GM11168 (cell line): ENCODE results near the gene BOD1.

Experiments used
- in situ Hi-C: fragments of 300-500 bp; cut with MboI; formaldehyde crosslinking; loops from one replicate; pipeline ENCODE4 v1.12.0; 2022; ENCODE audit warnings: low sequenced_read_pairs; ENCODE audit not compliant: unreplicated experiment

BOD1 gene

GRCh38 chr5:173582216-173583111, 34.0 kb downstream of the BOD1 start:
- in situ Hi-C loops: no loop called here

- in situ Hi-C loops: no loop called here
These were observed 34.8 kb downstream of the BOD1 start for GRCh38 chr5:173581408-173582215.

GRCh38 chr5:173578947-173579615, 37.4 kb downstream of the BOD1 start:
- in situ Hi-C loops: no loop called here

- in situ Hi-C loops: no loop called here
These were observed 38.6 kb downstream of the BOD1 start for GRCh38 chr5:173577817-173578216.

- in situ Hi-C loops: no loop called here
These were observed 39.3 kb downstream of the BOD1 start for GRCh38 chr5:173577166-173577565.

DNA sequence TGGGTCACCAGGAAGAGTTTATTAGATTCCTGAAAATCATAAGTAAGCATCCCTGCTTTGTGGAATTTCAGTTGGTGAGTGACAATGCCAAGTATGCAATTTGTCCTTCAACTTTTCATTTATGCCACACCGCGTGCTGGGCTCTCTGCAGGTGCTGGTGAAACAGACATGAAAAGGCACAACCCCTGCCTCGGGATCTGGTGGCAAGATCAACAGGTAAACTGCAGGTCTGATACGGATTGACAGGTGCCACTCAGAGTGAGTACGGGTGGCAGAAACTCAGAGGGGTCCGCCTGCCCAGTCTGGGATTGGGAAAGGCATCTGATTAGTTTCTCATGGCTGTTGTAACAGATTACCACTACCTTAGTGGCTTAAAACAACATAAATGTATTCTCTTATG, 40.5 kb downstream of the BOD1 start:
- in situ Hi-C loops: no loop called here

GRCh38 chr5:173574983-173575382, 41.5 kb downstream of the BOD1 start:
- in situ Hi-C loops: loop anchor here (25.0 kb wide), 2 partner anchors 263 to 613 kb away; partner anchors contain the start of gene RPL26L1

GRCh38 chr5:173573126-173573960, 43.1 kb downstream of the BOD1 start:
- in situ Hi-C loops: loop anchor here (25.0 kb wide), 2 partner anchors 261 to 611 kb away; partner anchors contain the start of gene RPL26L1

DNA sequence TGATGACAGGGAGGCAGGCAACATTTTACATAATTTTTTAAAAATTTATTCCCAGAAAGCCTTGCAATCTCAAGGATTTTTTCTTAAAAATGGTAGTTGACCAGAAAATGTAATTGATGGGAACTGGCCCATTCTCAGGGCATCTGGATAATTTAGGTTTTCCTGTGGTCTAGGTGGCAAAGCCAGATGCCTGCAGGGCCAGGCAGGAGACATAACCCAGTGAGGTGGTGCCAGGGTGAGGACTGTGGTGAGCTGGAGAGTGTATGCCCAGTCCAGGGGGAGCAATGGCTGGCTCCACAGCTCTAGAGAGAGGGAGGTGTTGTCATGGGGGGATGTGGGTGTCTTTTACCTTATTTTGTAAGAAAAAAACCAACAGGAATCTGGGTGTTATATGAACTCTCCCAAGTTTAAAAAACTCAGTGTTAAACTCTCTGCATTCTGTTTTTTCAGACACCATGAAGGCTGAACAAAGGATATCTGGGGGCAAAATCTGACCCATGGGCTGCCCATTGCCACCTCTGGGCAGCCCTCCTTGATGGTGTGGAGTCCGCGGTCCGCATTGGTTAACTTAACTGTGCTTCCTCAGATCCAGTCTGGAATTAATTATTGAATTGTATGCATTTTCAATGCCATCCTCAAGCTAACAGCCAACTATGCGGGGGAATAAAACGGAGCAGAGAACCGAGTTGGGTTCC, 43.9 kb downstream of the BOD1 start:
- in situ Hi-C loops: loop anchor here (25.0 kb wide), 2 partner anchors 260 to 610 kb away; partner anchors contain the start of gene RPL26L1

DNA sequence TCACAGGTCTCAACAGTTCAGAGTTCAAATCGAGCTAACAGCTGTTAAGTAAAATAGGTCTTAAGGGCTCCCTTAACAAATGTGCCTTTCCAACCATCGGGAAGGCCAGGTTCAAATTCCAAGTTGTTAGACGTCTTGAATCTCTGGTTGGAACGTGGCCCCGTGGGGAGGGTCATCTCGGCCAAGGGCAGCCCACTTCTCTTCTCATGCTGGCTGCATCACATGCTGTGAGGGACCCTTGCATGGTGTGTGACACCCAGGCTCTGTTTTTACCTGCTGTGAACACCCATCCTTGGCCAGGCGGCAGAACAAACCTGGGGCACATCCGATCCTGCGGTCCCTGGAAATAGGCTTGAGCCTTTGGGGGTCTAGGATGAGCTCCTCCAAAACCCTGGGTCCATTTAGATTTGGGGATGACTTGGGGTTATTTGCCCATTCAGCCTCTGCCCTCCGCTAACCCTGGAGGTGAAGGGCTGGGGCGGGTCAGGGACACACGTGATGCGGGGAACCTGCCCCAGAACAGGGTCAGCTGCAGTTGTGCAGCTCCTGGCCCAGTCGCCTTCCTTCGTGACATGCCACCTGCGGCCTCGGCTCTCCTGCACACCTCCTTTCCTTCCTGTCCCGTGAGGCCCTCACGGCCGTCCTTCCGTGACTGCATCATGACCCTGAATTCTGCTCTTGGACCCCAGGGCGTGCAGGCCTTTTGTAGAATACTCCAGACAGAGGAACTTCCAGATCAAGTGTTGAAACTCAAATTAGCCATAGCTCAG, 45.9 kb downstream of the BOD1 start:
- in situ Hi-C loops: loop anchor here (25.0 kb wide), 2 partner anchors 258 to 608 kb away; partner anchors contain the start of gene RPL26L1

GRCh38 chr5:173568703-173569102, 47.7 kb downstream of the BOD1 start:
- in situ Hi-C loops: loop anchor here (10.0 to 25.0 kb wide), 3 partner anchors 114 to 606 kb away; partner anchors contain the start of gene RPL26L1

GRCh38 chr5:173568128-173568527, 48.3 kb downstream of the BOD1 start:
- in situ Hi-C loops: loop anchor here (10.0 to 25.0 kb wide), 3 partner anchors 113 to 606 kb away; partner anchors contain the start of gene RPL26L1

DNA sequence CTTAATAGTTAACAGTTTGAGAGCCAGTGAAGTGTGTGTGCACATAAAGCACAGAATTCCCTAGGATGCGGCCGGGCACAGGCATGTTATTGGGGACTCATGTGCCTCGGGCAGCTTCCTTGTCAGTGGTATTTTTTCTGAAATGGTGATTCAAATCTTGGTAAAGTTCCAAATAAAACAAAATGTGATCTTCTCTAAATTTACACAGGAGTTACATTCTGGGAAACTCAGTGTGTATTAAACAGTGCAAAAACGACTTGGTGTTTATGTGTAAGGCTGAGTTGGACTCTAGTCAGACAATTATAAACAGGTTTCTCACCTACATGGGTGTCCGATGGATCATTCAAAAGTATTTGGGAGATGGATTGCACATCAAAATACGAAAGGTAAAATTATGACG, 48.9 kb downstream of the BOD1 start:
- in situ Hi-C loops: loop anchor here (10.0 to 25.0 kb wide), 3 partner anchors 113 to 605 kb away; partner anchors contain the start of gene RPL26L1

DNA sequence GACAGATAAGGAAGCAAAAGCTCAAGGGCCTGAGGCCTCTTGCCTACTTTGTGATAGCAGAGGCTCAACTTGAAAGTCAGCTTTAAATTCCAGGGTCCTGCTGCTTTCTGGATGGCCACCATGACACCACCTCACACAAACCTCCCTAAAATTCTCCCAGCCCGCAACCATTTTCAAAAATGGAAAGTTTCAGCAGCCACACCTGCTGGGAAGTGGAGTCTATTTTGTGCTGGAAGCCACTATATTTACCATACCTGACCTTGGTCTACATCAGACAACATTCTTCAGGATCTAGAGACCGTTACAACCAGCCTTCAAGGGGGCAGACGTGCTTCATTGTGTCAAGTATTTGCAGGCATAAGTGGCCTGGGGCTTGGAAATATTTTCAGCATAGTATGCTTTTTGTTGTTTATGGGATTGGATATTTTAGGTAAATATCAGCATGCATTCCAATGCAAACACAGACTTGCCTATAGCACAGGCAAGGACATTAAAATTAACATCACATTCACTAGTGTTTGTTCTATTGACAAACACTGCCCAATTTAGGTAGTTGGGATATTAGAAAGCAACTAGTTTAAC, 50.9 kb downstream of the BOD1 start:
- in situ Hi-C loops: loop anchor here (10.0 to 25.0 kb wide), 3 partner anchors 111 to 603 kb away; partner anchors contain the start of gene RPL26L1

- in situ Hi-C loops: loop anchor here (10.0 to 25.0 kb wide), 3 partner anchors 109 to 602 kb away; partner anchors contain the start of gene RPL26L1
These were observed 52.3 kb downstream of the BOD1 start for GRCh38 chr5:173564106-173564505.

DNA sequence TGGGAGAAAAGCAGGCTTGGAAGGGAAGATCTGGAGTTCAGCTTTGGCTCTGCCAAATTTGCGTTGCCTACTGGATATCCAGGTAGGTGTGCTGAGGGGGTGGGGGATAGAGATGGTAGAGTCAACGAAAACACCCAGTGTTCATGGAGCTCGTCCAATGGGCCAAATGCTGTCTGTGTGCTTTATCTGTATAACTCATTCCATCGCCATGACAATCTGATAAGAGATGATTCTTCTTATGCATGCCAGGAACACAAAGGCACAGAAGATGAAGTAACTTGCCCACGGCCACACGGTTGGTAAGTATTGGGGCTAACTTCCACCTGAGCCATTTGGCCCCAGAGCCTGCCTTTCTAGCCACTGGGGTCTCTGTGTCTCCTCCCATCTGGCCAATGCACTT, 53.2 kb downstream of the BOD1 start:
- in situ Hi-C loops: loop anchor here (10.0 to 25.0 kb wide), 3 partner anchors 108 to 601 kb away; partner anchors contain the start of gene RPL26L1

GRCh38 chr5:173562451-173562850, 54.0 kb downstream of the BOD1 start:
- in situ Hi-C loops: loop anchor here (10.0 to 25.0 kb wide), 3 partner anchors 108 to 600 kb away; partner anchors contain the start of gene RPL26L1
